HFFc6 (cell line): ENCODE measurements around the gene C1orf53. TPM values are rescaled to one million over a fixed set of nuclear protein-coding genes. Genes with fewer than 3 reads are reported as not detected.

Experiments used
- DNase-seq: peaks from one replicate; pipeline ENCODE4 v3.0.0-alpha.2; 2018
- H3K27ac Mint-ChIP-seq: 2 replicates; pipeline ENCODE4 v1.8.0; 2020; ENCODE audit warnings: mild to moderate bottlenecking, mixed read lengths
- H3K27me3 Mint-ChIP-seq: 2 replicates; pipeline ENCODE4 v1.8.0; 2021; ENCODE audit warnings: mild to moderate bottlenecking, moderate library complexity, mixed read lengths; ENCODE audit not compliant: insufficient read depth
- H3K36me3 Mint-ChIP-seq: 2 replicates; pipeline ENCODE4 v1.8.0; 2021; ENCODE audit warnings: low read depth, mixed read lengths
- H3K4me1 Mint-ChIP-seq: 2 replicates; pipeline ENCODE4 v1.8.0; 2020; ENCODE audit warnings: low read depth, mixed read lengths
- H3K4me3 Mint-ChIP-seq: 2 replicates; pipeline ENCODE4 v1.8.0; 2020; ENCODE audit warnings: mild to moderate bottlenecking, moderate library complexity, mixed read lengths
- H3K9me3 Mint-ChIP-seq: 2 replicates; pipeline ENCODE4 v1.8.0; 2020; ENCODE audit warnings: mild to moderate bottlenecking, mixed read lengths
- CTCF ChIP-seq: fragments of 200-600 bp; sonication (generic); IDR thresholded peaks from 2 replicates; pipeline ENCODE4 v1.5.0; 2021; ENCODE audit warnings: antibody characterized with exemption, mild to moderate bottlenecking
- total RNA-seq, 6 experiments: library from RNA; stranded (reverse); fragmentation: NEBNext Ultra II Directional; extraction: Animal tissue kit (Norgen Biotek cat#: 25700); gene quantifications; 2 replicates in 1 of 6; 3 replicates in 5 of 6; pipeline ENCODE4 v1.2.3, GENCODE V29; 2021

The C1orf53 gene
- total RNA-seq, 6 experiments from 2014 or later: 18.6 to 21.8 (median 19.9) TPM

GRCh38 chr1:197903196-197903514, 725 bp downstream of the C1orf53 start:
- TF ChIP-seq CTCF: no peak
- Mint-ChIP-seq H3K36me3 (no peaks in the 10 kb centered on the region), H3K27ac (peak overlapping the region; percentile 95), H3K4me3 (peak overlapping the region; percentile 96), H3K9me3 (no peaks in the 10 kb centered on the region), H3K27me3 (no peaks in the 10 kb centered on the region; the same call in 1 of the 2 replicates), H3K4me1 (peaks cover 39% of the 10 kb centered on the region)
- no peak for DNase-seq

GRCh38 chr1:197904126-197904787, 1.8 kb downstream of the C1orf53 start:
- H3K36me3 Mint-ChIP-seq: no peaks in the 10 kb centered on the region
- H3K4me1 Mint-ChIP-seq: peaks cover 50% of the 10 kb centered on the region
- no peaks in the 10 kb centered on the region; the same call in 1 of the 2 replicates for H3K27me3 Mint-ChIP-seq
- TF ChIP-seq CTCF: no peak
- H3K27ac Mint-ChIP-seq: no peak overlapping the region
- DNase-seq: no peak
- no peaks in the 10 kb centered on the region for H3K9me3 Mint-ChIP-seq
- peak overlapping the region; percentile 96 for H3K4me3 Mint-ChIP-seq

GRCh38 chr1:197905699-197906351, 3.4 kb downstream of the C1orf53 start:
- Mint-ChIP-seq H3K9me3 (no peaks in the 10 kb centered on the region), H3K27ac (no peak overlapping the region), H3K4me1 (peaks cover 66% of the 10 kb centered on the region), H3K36me3 (no peaks in the 10 kb centered on the region), H3K4me3 (no peak overlapping the region), H3K27me3 (peaks cover 4% of the 10 kb centered on the region)
- DNase-seq: no peak
- TF ChIP-seq CTCF: no peak

GRCh38 chr1:197907846-197908616, 5.6 kb downstream of the C1orf53 start:
- H3K4me3 Mint-ChIP-seq: peak overlapping the region; percentile 79
- no peak for TF ChIP-seq CTCF
- H3K9me3 Mint-ChIP-seq: no peaks in the 10 kb centered on the region
- H3K36me3 Mint-ChIP-seq: no peaks in the 10 kb centered on the region
- DNase-seq: no peak
- H3K4me1 Mint-ChIP-seq: peaks cover 68% of the 10 kb centered on the region
- H3K27me3 Mint-ChIP-seq: peaks cover 14% of the 10 kb centered on the region
- H3K27ac Mint-ChIP-seq: peak overlapping the region; percentile 4

- Mint-ChIP-seq H3K4me3 (peak overlapping the region; percentile 79), H3K4me1 (peaks cover 68% of the 10 kb centered on the region), H3K9me3 (no peaks in the 10 kb centered on the region), H3K27me3 (peaks cover 15% of the 10 kb centered on the region), H3K36me3 (no peaks in the 10 kb centered on the region), H3K27ac (peak overlapping the region; percentile 4)
- TF ChIP-seq CTCF: no peak
- peak; percentile 65 for DNase-seq
Observed at GRCh38 chr1:197908716-197909220, 6.3 kb downstream of the C1orf53 start.
